ENCODE data around the gene CLEC1A. TPM values are rescaled to one million over a fixed set of nuclear protein-coding genes. Genes with fewer than 3 reads are reported as not detected.

The CLEC1A gene
- total and polyA plus RNA-seq, 12 donors = 1.2 to 6.6 (median 2.9) TPM

- Histone ChIP-seq H3K9me3 (no peaks in the 10 kb centered on the region), H3K4me1 (peaks cover 0 to 36% (median 17%) of the 10 kb centered on the region in 9 donors), H3K36me3 (peaks cover 0 to 3% (median 0%) of the 10 kb centered on the region in 9 donors), H3K4me3 (no peak overlapping the region), H3K27me3 (no peaks in the 10 kb centered on the region), H3K27ac (peak overlapping the region in 2 of 10 donors; percentile 28 to 49)
- ATAC-seq (no peak), DNase-seq (no peak)
- no peak for TF ChIP-seq CTCF (IDR thresholded peaks at IDR 0.05)
- intact Hi-C loops (cut with DNase I) = no loop called here
- WGBS, 2 donors = 59 to 67% methylated on average over 4 of the region's 4 CpGs
Measured at GRCh38 chr12:10065241-10065640, 33.5 kb downstream of the CLEC1A start.

- Histone ChIP-seq H3K9me3 (no peaks in the 10 kb centered on the region), H3K36me3 (no peaks in the 10 kb centered on the region), H3K27ac (no peak overlapping the region), H3K27me3 (no peaks in the 10 kb centered on the region), H3K4me3 (no peak overlapping the region), H3K4me1 (no peaks in the 10 kb centered on the region)
- no peak for TF ChIP-seq CTCF (IDR thresholded peaks at IDR 0.05)
- WGBS, 2 donors = 77 to 84% methylated on average over 5 of the region's 5 CpGs
- DNase-seq (no peak), ATAC-seq (no peak)
- intact Hi-C loops (cut with DNase I) = no loop called here
Measured at GRCh38 chr12:10058387-10058786, 40.4 kb downstream of the CLEC1A start.

GRCh38 chr12:10052193-10052913, 46.4 kb downstream of the CLEC1A start:
- 79 to 80% methylated on average over 7 of the region's 7 CpGs for WGBS, 2 donors
- DNase-seq = no peak
- Histone ChIP-seq H3K4me3 (no peak overlapping the region), H3K27ac (no peak overlapping the region), H3K36me3 (no peaks in the 10 kb centered on the region), H3K27me3 (no peaks in the 10 kb centered on the region), H3K4me1 (no peaks in the 10 kb centered on the region), H3K9me3 (peaks cover 0 to 14% (median 0%) of the 10 kb centered on the region in 11 donors)
- TF ChIP-seq CTCF (IDR thresholded peaks at IDR 0.05) = no peak
- intact Hi-C loops (cut with DNase I) = no loop called here
- no peak for ATAC-seq

- TF ChIP-seq CTCF (IDR thresholded peaks at IDR 0.05) = no peak
- ATAC-seq (no peak), DNase-seq (no peak)
- peaks cover 0 to 14% (median 0%) of the 10 kb centered on the region in 11 donors for H3K9me3 ChIP-seq
- intact Hi-C loops (cut with DNase I) = no loop called here
- no peak overlapping the region for H3K27ac ChIP-seq
- peaks cover 0 to 6% (median 0%) of the 10 kb centered on the region in 9 donors for H3K4me1 ChIP-seq
- H3K36me3 ChIP-seq = no peaks in the 10 kb centered on the region
- H3K4me3 ChIP-seq = no peak overlapping the region
- H3K27me3 ChIP-seq = no peaks in the 10 kb centered on the region
- WGBS, 2 donors = 75 to 81% methylated on average over 3 of the region's 3 CpGs
Measured at GRCh38 chr12:10048526-10048925, 50.3 kb downstream of the CLEC1A start.

Data from heart right ventricle (tissue), 16 donors.